ENCODE measurements around the gene APOBEC3C.

DNA sequence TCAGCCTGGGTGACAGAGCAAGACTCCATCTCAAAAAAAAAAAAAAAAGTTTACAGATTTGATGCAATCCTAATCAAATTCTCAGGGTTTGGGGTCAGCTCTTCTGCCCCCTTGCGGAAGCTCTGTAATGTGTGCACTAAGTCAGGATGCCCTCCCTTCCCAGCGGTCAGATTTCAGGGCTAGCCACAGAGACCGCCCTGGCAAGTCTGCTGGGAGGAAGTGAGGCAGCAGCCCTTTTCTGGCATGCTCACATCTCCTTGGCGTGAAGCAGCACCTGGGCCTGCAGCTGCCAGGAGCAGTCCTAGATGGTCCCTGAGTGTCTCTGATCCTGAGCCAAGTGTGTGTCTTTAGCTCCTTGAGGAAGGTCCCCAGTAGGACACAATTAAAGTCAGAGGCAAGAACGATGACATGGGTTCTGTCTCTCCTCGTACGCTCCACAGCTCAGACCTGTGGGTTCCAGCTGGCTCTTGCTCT is 10.9 kb upstream of the APOBEC3C start:
- TF ChIP-seq, protein P1, sequence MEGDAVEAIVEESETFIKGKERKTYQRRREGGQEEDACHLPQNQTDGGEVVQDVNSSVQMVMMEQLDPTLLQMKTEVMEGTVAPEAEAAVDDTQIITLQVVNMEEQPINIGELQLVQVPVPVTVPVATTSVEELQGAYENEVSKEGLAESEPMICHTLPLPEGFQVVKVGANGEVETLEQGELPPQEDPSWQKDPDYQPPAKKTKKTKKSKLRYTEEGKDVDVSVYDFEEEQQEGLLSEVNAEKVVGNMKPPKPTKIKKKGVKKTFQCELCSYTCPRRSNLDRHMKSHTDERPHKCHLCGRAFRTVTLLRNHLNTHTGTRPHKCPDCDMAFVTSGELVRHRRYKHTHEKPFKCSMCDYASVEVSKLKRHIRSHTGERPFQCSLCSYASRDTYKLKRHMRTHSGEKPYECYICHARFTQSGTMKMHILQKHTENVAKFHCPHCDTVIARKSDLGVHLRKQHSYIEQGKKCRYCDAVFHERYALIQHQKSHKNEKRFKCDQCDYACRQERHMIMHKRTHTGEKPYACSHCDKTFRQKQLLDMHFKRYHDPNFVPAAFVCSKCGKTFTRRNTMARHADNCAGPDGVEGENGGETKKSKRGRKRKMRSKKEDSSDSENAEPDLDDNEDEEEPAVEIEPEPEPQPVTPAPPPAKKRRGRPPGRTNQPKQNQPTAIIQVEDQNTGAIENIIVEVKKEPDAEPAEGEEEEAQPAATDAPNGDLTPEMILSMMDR (IDR thresholded peaks at IDR 0.05): peak; percentile 70 to 82 (median 74)
- no peak for TF ChIP-seq POLR2A (IDR thresholded peaks at IDR 0.05)

All from uterus (tissue), 2 donors.